ENCODE data around the gene TH. TPM values are rescaled to one million over a fixed set of nuclear protein-coding genes. Genes with fewer than 3 reads are reported as not detected.

Gene TH
- total and polyA plus RNA-seq, 9 of the 15 experiments (the other 6 are each of a cell fraction or from before 2014, with no cell fraction given): not detected

DNA sequence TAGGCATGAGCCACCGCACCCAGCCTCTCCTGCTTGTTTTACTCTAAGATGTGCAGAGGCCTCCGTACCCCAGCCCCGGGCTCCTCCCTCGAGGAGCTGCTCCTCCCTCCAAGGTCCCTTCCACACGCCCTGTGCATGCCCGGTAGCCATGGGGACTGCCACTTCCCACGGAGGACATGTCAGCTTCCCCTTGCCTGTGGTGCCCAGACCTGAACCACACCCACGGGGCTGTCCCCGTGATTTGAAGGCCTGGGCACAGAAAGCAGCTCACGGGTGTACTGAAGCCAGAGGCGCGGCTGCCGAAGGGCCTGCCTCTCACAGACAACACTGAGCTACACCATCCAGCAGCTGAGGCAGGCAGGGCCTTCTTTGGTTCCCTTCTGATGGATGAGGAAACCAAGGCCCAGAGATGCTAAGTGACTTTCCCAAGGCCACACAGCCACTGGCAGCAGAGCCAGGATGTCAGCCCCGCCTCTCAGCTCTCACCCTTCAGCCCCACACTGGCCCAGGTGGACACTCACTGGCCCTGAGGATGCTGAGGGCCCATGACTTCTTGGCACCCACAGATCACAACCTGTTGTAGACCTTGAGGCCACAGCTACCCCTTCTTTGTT is 17.9 kb downstream of the TH start:
- DNase-seq (ENCODE audit: extremely low read depth in 1 of 4, low spot score in 3 of 4) (no peak), ATAC-seq (no peak), FAIRE-seq (no peak)
- in situ Hi-C loops (cut with MboI): loop anchor here (10.0 kb wide), 2 partner anchors 299 to 459 kb away; partner anchors contain the start of genes KRTAP5-6 and LSP1
- ChIA-PET CTCF (ENCODE audit: low intra/inter-chr PET ratio) (interaction anchor here (0.6 to 0.7 kb wide), 2 partner anchors 329 to 449 kb away, joined by 3 to 5 read pairs; no protein-coding TSS in a partner anchor), POLR2A (interaction anchor here (0.6 kb wide), 1 partner anchor 113 kb away, joined by 5 read pairs; no protein-coding TSS in a partner anchor)
- Histone ChIP-seq H3K27me3 (ENCODE audit: control insufficient read depth in 2 of 2, insufficient read depth in 2 of 2, low read length in 2 of 2) (peaks cover 0 to 28% of the 10 kb centered on the region in 2 experiments; a peak in 3 of 5 replicates), H3K36me3 (ENCODE audit: control insufficient read depth, insufficient read depth, low read length) (no peaks in the 10 kb centered on the region), H3K79me2 (ENCODE audit: control insufficient read depth, insufficient read depth, low read length) (no peaks in the 10 kb centered on the region), H3K4me2 (ENCODE audit: insufficient read depth, low read length) (no peak overlapping the region), H4K20me1 (replicated peaks; ENCODE audit: control insufficient read depth, insufficient read depth, low read length) (peaks cover 21% of the 10 kb centered on the region; the same call in 1 of the 2 replicates), H3K9ac (ENCODE audit: insufficient read depth in 1 of 2, low read depth in 2 of 2, low read length in 2 of 2) (no peak overlapping the region; a peak in 1 of 4 replicates), H2AFZ (ENCODE audit: low read depth, low read length) (no peak overlapping the region), H3K9me3 (replicated peaks; ENCODE audit: control insufficient read depth, insufficient read depth, low read depth, low read length) (no peaks in the 10 kb centered on the region), H3K4me3 (no peak overlapping the region), H3K27ac (ENCODE audit: extremely low read depth, low read depth, low read length) (no peak overlapping the region), H3K9me1 (ENCODE audit: control insufficient read depth, insufficient read depth, low read length) (no peaks in the 10 kb centered on the region), H3K4me1 (replicated peaks in 1 of 2; ENCODE audit: control insufficient read depth in 2 of 2, insufficient read depth in 2 of 2, low read length in 2 of 2) (peaks cover 0 to 36% of the 10 kb centered on the region in 2 experiments; a peak in 1 of 5 replicates)
- TF ChIP-seq MED1 (CRISPR knock-in tag; IDR thresholded peaks at IDR 0.05; ENCODE audit: borderline replicate concordance): no peak
- TF ChIP-seq, protein P1, sequence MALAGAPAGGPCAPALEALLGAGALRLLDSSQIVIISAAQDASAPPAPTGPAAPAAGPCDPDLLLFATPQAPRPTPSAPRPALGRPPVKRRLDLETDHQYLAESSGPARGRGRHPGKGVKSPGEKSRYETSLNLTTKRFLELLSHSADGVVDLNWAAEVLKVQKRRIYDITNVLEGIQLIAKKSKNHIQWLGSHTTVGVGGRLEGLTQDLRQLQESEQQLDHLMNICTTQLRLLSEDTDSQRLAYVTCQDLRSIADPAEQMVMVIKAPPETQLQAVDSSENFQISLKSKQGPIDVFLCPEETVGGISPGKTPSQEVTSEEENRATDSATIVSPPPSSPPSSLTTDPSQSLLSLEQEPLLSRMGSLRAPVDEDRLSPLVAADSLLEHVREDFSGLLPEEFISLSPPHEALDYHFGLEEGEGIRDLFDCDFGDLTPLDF (CRISPR knock-in tag; IDR thresholded peaks at IDR 0.05): no peak
- TF ChIP-seq MEIS2 (IDR thresholded peaks at IDR 0.05; ENCODE audit: partially characterized antibody): no peak
- TF ChIP-seq, protein P2, sequence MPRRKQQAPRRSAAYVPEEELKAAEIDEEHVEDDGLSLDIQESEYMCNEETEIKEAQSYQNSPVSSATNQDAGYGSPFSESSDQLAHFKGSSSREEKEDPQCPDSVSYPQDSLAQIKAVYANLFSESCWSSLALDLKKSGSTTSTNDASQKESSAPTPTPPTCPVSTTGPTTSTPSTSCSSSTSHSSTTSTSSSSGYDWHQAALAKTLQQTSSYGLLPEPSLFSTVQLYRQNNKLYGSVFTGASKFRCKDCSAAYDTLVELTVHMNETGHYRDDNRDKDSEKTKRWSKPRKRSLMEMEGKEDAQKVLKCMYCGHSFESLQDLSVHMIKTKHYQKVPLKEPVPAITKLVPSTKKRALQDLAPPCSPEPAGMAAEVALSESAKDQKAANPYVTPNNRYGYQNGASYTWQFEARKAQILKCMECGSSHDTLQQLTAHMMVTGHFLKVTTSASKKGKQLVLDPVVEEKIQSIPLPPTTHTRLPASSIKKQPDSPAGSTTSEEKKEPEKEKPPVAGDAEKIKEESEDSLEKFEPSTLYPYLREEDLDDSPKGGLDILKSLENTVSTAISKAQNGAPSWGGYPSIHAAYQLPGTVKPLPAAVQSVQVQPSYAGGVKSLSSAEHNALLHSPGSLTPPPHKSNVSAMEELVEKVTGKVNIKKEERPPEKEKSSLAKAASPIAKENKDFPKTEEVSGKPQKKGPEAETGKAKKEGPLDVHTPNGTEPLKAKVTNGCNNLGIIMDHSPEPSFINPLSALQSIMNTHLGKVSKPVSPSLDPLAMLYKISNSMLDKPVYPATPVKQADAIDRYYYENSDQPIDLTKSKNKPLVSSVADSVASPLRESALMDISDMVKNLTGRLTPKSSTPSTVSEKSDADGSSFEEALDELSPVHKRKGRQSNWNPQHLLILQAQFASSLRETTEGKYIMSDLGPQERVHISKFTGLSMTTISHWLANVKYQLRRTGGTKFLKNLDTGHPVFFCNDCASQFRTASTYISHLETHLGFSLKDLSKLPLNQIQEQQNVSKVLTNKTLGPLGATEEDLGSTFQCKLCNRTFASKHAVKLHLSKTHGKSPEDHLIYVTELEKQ (CRISPR knock-in tag; IDR thresholded peaks at IDR 0.05): no peak
- no peak for TF ChIP-seq ILF3 (IDR thresholded peaks at IDR 0.05; ENCODE audit: borderline replicate concordance)
- TF ChIP-seq KDM5B (IDR thresholded peaks at IDR 0.05; ENCODE audit: insufficient replicate concordance, low read depth, low read length): no peak
- TF ChIP-seq ZNF324 (CRISPR knock-in tag; IDR thresholded peaks at IDR 0.05): no peak
- BruUV-seq (replicated peaks): no TSS peak
- WGBS (ENCODE audit: insufficient coverage, low coverage, missing lambda C conversion rate): 5% methylated on average over 14 of the region's 14 CpGs
- intact Hi-C loops (cut with micrococcal nuclease): loop anchor here (5.0 kb wide), 1 partner anchor 326 kb away; no protein-coding TSS in a partner anchor

Data from K562 (cell line).